Measurements from ENCODE around the gene PLEKHA1. TPM values are rescaled to one million over a fixed set of nuclear protein-coding genes. Genes with fewer than 3 reads are reported as not detected.

PLEKHA1 gene
- polyA plus RNA-seq, 1 donor = 127 TPM

DNA sequence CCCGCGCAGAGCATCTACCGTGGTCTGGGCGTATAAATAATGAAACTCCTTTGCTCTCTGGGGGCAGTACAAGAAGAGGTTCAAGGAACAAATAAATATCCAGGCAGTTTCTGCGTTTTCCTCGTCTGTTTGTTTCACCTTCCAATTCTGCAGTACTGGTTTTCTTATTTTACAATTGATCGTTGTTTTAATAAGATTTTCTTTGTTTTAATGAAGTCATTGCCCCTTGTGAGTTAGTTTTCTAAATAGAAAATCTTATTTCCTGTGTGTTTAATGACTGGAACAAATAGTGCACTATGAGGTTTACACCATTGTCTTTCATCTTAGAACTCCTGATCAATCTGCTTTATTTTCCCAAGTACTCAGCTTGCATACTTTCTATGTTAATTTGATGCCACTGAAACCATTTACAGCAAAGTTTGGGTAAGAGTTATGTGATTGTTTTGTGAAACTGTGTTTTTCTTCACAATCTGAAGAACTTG lies 1.2 kb downstream of the PLEKHA1 start:
- peak; percentile 38 for DNase-seq

GRCh38 chr10:122376364-122376961 lies 2.0 kb downstream of the PLEKHA1 start:
- DNase-seq = no peak

- no peak for DNase-seq
Observed at GRCh38 chr10:122379041-122379440, 4.5 kb downstream of the PLEKHA1 start.

GRCh38 chr10:122379537-122379936 lies 5.0 kb downstream of the PLEKHA1 start:
- DNase-seq = no peak

DNA sequence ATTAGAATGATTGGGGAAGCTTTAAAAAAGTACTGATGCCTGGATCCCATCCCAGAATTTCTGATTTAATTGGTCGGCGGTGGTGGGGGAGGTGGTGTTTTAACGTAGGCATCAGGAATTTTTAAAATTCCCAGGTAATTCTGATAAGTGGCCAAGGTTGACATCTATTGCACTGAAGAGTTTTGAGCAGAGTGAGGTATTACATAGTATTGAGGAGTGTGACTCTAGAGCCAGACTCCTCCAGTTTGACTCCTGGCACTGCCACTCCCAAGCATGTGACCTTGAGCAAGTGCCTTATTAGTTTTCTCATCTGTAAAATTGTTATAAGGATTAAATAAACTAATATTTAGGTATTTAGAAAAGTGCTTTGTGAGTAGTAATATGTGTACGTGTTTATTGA lies 6.2 kb downstream of the PLEKHA1 start:
- no peak for DNase-seq

DNA sequence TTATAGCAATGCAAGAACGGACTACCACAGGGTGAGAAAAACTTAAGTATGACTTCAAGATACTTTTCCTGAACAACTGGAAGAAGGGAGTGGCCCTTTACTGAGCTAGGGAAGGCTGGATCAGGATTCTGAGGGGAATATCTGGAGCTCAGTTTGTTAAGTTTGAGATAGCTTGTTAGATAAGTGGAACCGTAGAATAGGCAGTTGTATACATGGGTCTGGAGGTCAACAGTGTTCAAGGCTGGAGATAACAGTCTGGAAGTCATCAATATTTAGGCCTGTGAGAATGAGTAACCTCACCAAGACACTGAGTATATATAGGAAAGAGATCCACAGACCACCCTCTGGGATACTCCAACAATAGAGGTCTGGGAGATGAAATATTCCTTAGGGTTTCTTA lies 7.2 kb downstream of the PLEKHA1 start:
- no peak for DNase-seq

DNA sequence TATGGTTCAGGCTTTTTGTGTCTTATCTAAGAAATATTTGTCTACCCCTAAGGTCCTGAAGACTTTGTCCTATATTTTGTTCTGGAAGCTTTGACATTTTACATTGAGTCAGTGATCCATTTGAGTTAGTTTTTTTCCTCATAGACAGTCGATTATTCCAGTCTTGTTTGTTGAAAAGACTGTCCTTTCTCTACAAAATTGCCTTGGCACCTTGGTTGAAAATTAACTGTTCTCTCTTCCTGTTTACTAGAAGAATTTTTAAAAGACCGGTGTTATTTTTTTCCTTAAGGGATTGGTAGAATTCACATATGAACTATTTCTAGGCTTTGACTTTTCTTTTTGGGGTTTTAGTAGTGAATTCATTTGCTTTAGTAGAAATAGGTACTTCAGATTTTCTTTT lies 12.0 kb downstream of the PLEKHA1 start:
- DNase-seq = no peak

DNA sequence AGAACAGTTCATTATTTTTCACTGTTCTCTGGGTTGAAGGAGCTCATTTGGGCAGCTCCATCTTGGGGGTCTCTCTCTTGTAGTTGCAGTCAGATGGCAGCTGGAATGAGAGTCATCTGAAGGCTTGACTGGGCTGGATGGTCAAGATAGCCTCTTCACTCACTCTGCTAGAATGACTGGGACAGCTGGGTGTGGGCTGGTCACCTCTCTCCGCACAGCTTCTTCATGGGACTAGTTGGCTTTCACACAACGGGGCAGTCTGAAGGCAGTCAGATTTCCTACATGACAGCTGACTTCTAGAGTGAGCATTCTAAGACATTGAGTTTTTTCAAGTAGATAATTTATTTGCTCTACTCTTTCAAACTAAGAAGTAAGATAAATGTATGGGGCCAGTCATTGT lies 13.1 kb downstream of the PLEKHA1 start:
- DNase-seq = no peak

DNA sequence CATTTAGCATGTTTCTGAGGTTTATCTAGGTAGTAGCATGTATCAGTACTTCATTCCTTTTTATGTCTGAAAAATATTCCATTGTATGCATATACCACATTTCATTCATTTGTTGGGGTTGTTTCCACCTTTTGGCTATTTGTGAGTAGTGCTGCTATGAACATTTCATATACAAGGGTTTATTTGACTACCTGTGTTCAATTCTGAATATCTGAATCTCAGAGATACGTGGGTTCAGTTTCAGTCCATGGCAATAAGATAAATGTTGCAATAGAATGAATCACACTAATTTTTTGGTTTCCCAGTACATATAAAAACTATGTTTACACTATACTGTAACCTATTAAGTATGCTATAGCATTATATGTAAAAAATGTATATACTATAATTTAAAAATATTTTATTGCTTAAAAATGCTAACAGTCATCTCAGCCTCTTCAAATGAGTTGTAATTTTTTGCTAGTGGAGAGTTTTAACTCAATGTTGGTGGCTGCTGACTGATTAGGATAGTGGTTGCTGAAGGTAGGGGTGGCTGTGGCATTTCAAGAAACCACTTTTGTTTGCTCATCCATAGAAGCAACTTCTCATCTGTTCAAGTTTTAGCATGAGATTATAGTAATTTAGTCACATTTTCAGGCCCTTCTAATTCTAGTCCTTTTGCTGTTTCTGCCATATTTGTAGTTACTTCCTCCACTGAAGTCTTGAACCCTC lies 13.9 kb downstream of the PLEKHA1 start:
- DNase-seq = no peak

DNA sequence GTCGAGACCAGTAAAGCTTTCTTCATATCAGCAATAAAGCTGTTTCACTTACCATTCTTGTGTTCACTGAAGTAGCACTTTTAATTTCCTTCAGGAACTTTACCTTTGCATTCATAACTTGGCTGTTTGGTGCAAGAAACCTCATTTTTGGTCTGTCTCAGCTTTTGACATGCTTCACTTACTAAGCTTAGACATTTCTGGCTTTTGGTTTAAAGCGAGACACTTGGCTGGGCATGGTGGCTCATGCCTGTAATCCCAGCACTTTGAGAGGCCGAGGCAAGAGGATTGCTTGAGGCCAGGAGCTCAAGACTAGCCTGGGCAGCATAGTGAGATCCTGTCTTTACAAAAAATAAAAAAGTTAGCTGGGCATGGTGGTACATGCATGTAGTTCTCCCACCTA lies 15.8 kb downstream of the PLEKHA1 start:
- DNase-seq = no peak

DNA sequence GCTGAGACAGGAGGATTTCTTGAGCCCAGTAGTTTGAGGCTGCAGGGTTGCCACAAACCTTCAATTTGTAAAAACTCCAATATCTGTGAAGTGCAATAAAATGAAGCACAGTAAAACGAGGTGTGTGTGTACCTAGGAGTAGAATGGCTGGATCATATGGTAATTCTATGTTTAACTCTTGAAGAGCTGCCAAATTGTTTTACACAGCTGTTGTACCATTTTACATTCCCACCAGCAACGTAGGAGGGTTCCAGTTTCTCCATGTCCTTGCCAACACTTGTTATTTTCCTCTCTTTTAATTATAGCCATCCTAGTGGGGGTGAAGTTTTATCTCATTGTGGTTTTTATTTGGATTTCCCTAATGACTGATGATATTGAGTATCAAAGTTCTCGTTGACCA lies 16.2 kb downstream of the PLEKHA1 start:
- DNase-seq = no peak

GRCh38 chr10:122391875-122392274 lies 17.4 kb downstream of the PLEKHA1 start:
- no peak for DNase-seq

- DNase-seq = no peak
Observed at GRCh38 chr10:122392835-122393234, 18.3 kb downstream of the PLEKHA1 start.

- DNase-seq = no peak
Observed at GRCh38 chr10:122393288-122393687, 18.8 kb downstream of the PLEKHA1 start.

DNA sequence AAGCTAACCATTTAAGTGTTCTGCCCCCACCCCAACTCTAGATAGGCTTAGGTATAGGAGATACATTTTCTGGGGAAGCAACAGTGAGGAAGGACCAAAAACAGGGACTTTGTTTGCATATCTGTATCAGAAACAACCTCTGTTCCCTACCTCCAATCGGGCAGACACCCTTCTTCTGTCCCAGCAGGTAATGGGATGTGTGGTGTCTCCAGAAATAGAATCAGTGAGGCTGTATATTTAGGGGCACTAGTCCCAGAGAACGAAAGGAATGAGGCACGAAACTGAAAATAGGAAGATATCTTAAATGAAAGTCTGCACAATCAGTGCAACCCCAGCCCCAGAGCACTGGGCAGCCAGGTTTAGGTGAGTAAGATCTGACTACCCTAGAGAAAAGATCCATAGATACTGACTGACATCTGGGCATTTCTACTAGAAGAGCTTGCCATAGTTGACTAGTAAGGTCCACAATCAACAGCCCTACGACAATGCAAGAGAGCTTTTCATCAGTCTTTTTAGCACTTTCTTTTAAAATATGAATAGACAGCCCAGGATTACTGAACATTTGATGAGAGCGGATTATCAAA lies 28.1 kb downstream of the PLEKHA1 start:
- no peak for DNase-seq

- no peak for DNase-seq
Observed at GRCh38 chr10:122404576-122404975, 30.1 kb downstream of the PLEKHA1 start.

GRCh38 chr10:122407375-122408125 lies 33.0 kb downstream of the PLEKHA1 start:
- DNase-seq = no peak

DNA sequence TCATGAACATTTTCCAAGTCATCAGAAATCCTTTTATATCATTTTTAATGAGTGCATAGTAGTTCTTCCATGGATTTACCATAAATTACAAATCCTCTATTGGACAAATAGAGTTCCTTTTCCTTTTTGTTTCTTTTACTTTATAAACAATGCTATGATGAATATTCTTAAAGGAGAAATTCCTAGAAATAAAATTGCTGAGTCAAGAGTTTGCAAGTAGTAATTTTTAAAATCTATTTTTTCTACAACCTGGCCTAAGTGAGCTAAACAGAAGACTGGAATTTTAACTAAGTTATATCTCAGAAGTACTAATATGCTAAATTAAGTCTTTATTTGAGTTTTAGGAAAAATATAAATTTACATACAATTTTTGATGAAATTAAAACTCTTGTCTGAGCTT lies 38.8 kb downstream of the PLEKHA1 start:
- no peak for DNase-seq

GRCh38 chr10:122417667-122418066 lies 43.2 kb downstream of the PLEKHA1 start:
- DNase-seq = no peak

DNA sequence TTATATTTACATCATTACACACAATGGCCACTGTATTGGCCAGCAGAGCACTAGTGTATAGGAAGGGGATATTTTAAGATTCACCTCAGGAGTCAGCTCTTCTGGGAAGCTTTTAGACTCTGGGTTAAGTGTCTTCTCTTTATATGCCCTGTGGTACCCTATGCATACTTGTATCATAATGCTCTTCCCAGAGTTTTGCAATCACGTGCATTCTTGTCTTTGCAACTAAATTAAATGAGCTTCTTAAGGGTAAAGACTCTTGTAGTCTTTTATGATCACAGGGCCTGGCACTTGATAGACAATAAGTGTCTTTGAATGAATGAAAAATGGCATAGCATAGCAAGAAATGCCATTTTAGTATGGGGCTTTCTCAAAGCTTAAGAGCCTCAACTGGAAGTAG lies 44.5 kb downstream of the PLEKHA1 start:
- DNase-seq = no peak

- no peak for DNase-seq
Observed at GRCh38 chr10:122419876-122420623, 45.5 kb downstream of the PLEKHA1 start.

GRCh38 chr10:122420624-122421007 lies 46.1 kb downstream of the PLEKHA1 start:
- DNase-seq = no peak

Data from left kidney (tissue), 2 donors.